ENCODE results near the gene FAM117A.

FAM117A gene

GRCh38 chr17:49738456-49739163 lies 25.3 kb downstream of the FAM117A start:
- no peak for DNase-seq (ENCODE audit: low read depth, low spot score)
- Histone ChIP-seq H3K4me3 (no peak overlapping the region), H3K9ac (ENCODE audit: insufficient read length) (no peak overlapping the region), H3K27ac (no peak overlapping the region), H3K36me3 (ENCODE audit: insufficient read depth, low read length) (no peaks in the 10 kb centered on the region), H3K9me3 (ENCODE audit: low read depth, low read length) (no peaks in the 10 kb centered on the region)
- TF ChIP-seq EZH2 (IDR thresholded peaks at IDR 0.05) = no peak
- TF ChIP-seq POLR2AphosphoS5 (IDR thresholded peaks at IDR 0.05; ENCODE audit: borderline replicate concordance, low read depth, low read length) = no peak
- no peak for TF ChIP-seq FOXP2 (optimal IDR thresholded peaks at IDR 0.05; ENCODE audit: control extremely low read depth, extremely low read length, insufficient read depth)

DNA sequence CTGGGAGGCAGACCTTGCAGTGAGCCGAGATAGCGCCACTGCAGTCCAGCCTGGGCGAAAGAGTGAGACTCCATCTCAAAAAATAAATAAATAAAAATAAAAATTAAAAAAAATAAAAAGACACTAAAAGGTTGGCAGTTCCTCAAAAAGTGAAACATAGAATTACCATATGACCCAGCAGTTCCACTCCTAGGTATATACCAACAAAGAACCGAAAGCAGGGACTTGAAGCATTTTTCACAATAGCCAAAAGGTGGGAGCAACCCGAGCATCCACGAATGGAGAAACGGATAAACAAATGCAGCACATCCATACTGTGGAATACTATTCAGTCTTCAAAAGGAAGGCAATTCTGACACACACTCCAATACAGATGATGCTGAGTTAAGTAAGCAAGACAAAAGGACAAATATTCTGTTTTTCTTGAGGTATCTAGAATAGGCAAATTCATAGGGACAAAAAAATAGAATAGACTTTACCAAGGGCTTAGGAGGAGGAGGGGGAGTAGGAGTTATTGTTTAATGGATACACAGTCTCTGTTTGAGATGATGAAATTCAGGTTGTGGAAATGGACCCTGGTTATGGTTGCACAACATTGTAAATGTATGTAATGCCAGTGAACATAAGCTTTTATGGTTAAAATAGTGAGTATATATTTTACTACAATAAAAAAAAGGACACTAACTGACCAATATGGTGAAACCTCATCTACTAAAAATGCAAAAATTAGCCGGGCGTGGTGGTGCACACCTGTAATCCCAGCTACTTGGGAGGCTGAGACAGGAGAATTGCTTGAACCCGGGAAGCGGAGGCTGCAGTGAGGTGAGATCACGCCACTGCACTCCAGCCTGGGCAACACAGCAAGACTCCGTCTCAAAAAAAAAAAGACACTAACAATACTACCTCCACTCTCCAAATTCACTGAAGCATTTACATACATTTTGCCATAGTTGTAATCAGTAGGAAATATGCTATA lies 29.1 kb downstream of the FAM117A start:
- Histone ChIP-seq H3K9ac (ENCODE audit: insufficient read length) (no peak overlapping the region), H3K36me3 (ENCODE audit: insufficient read depth, low read length) (no peaks in the 10 kb centered on the region), H3K9me3 (ENCODE audit: low read depth, low read length) (no peaks in the 10 kb centered on the region), H3K27ac (no peak overlapping the region), H3K4me3 (no peak overlapping the region)
- no peak for TF ChIP-seq FOXP2 (optimal IDR thresholded peaks at IDR 0.05; ENCODE audit: control extremely low read depth, extremely low read length, insufficient read depth)
- TF ChIP-seq EZH2 (IDR thresholded peaks at IDR 0.05) = no peak
- TF ChIP-seq POLR2AphosphoS5 (IDR thresholded peaks at IDR 0.05; ENCODE audit: borderline replicate concordance, low read depth, low read length) = no peak
- DNase-seq (ENCODE audit: low read depth, low spot score) = no peak

GRCh38 chr17:49731435-49731831 lies 32.5 kb downstream of the FAM117A start:
- H3K36me3 ChIP-seq (ENCODE audit: insufficient read depth, low read length) = no peaks in the 10 kb centered on the region
- no peak overlapping the region for H3K9ac ChIP-seq (ENCODE audit: insufficient read length)
- H3K4me3 ChIP-seq = no peak overlapping the region
- TF ChIP-seq FOXP2 (optimal IDR thresholded peaks at IDR 0.05; ENCODE audit: control extremely low read depth, extremely low read length, insufficient read depth) (no peak), EZH2 (IDR thresholded peaks at IDR 0.05) (no peak), POLR2AphosphoS5 (IDR thresholded peaks at IDR 0.05; ENCODE audit: borderline replicate concordance, low read depth, low read length) (no peak)
- no peak overlapping the region for H3K27ac ChIP-seq
- no peak for DNase-seq (ENCODE audit: low read depth, low spot score)
- no peaks in the 10 kb centered on the region for H3K9me3 ChIP-seq (ENCODE audit: low read depth, low read length)

- Histone ChIP-seq H3K4me3 (no peak overlapping the region), H3K36me3 (ENCODE audit: insufficient read depth, low read length) (peaks cover under 1% of the 10 kb centered on the region; the same call in 1 of the 2 replicates), H3K27ac (no peak overlapping the region), H3K9ac (ENCODE audit: insufficient read length) (no peak overlapping the region), H3K9me3 (ENCODE audit: low read depth, low read length) (no peaks in the 10 kb centered on the region)
- DNase-seq (ENCODE audit: low read depth, low spot score) = no peak
- TF ChIP-seq EZH2 (IDR thresholded peaks at IDR 0.05) (no peak), FOXP2 (optimal IDR thresholded peaks at IDR 0.05; ENCODE audit: control extremely low read depth, extremely low read length, insufficient read depth) (no peak), POLR2AphosphoS5 (IDR thresholded peaks at IDR 0.05; ENCODE audit: borderline replicate concordance, low read depth, low read length) (no peak)
These were observed 33.0 kb downstream of the FAM117A start for GRCh38 chr17:49730785-49731434.

DNA sequence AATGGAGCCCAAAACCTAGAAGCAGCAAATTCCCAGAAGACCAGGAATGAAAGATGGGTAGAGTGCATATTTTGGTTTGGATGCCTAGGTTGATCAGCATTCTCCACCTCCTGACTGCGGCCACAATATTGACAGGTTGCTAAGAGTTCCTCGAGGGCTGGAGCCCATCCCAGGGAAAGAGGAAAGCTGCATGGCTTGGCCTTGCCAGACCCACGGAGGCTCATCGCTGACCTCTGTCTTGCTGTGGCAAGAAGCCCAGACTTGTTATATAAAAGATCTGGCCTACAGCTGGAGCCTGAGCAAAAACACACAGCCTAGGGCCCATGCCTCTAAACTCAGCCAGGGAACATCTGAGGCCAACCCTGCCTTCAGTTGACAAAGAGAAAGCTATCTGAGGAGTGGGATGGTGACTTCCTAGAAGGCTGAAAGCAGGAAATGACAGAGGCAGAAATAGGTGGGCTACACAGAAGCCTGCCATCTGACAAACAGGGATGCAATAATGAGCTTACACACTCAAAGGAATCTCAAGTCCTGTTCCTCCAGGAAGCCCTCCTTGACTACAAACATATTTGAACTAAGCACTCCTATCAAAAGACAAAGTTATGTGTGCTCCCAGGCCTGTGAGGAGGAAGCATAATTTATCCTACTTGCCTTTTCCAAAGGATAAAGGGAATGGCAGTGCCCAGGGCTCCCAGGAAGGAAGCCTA lies 33.7 kb downstream of the FAM117A start:
- Histone ChIP-seq H3K4me3 (no peak overlapping the region), H3K27ac (no peak overlapping the region), H3K9me3 (ENCODE audit: low read depth, low read length) (no peaks in the 10 kb centered on the region), H3K9ac (ENCODE audit: insufficient read length) (no peak overlapping the region), H3K36me3 (ENCODE audit: insufficient read depth, low read length) (peaks cover 4% of the 10 kb centered on the region; the same call in 1 of the 2 replicates)
- TF ChIP-seq POLR2AphosphoS5 (IDR thresholded peaks at IDR 0.05; ENCODE audit: borderline replicate concordance, low read depth, low read length) (no peak), FOXP2 (optimal IDR thresholded peaks at IDR 0.05; ENCODE audit: control extremely low read depth, extremely low read length, insufficient read depth) (no peak), EZH2 (IDR thresholded peaks at IDR 0.05) (no peak)
- DNase-seq (ENCODE audit: low read depth, low spot score) = no peak

DNA sequence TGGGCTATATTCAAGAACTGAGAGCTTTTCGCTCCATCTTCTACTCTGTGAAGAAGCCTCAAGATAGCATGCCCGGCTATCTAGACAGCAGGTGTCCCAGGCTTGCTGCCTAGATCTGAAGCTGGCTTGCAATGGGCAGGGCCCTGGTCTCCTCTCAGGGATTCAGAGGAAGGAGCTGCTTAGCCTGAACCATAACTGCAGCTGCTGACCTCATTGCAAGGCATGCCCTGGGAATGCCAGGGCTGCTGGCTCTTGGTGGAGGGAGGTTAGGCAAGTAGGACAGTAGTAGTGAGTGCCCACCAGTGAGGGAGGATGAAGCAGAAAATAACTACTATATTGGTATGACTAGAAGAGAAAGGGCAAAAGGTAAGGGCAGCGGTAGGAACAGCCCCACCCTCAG lies 34.9 kb downstream of the FAM117A start:
- Histone ChIP-seq H3K9ac (ENCODE audit: insufficient read length) (no peak overlapping the region), H3K9me3 (ENCODE audit: low read depth, low read length) (no peaks in the 10 kb centered on the region), H3K36me3 (ENCODE audit: insufficient read depth, low read length) (peaks cover 4% of the 10 kb centered on the region; the same call in 1 of the 2 replicates), H3K27ac (no peak overlapping the region), H3K4me3 (no peak overlapping the region)
- DNase-seq (ENCODE audit: low read depth, low spot score) = no peak
- TF ChIP-seq FOXP2 (optimal IDR thresholded peaks at IDR 0.05; ENCODE audit: control extremely low read depth, extremely low read length, insufficient read depth) (no peak), POLR2AphosphoS5 (IDR thresholded peaks at IDR 0.05; ENCODE audit: borderline replicate concordance, low read depth, low read length) (no peak), EZH2 (IDR thresholded peaks at IDR 0.05) (no peak)

- Histone ChIP-seq H3K9ac (ENCODE audit: insufficient read length) (no peak overlapping the region), H3K27ac (no peak overlapping the region), H3K4me3 (no peak overlapping the region), H3K36me3 (ENCODE audit: insufficient read depth, low read length) (peaks cover 4% of the 10 kb centered on the region; the same call in 1 of the 2 replicates), H3K9me3 (ENCODE audit: low read depth, low read length) (no peaks in the 10 kb centered on the region)
- no peak for TF ChIP-seq POLR2AphosphoS5 (IDR thresholded peaks at IDR 0.05; ENCODE audit: borderline replicate concordance, low read depth, low read length)
- no peak for TF ChIP-seq FOXP2 (optimal IDR thresholded peaks at IDR 0.05; ENCODE audit: control extremely low read depth, extremely low read length, insufficient read depth)
- TF ChIP-seq EZH2 (IDR thresholded peaks at IDR 0.05) = no peak
- DNase-seq (ENCODE audit: low read depth, low spot score) = no peak
These were observed 35.5 kb downstream of the FAM117A start for GRCh38 chr17:49728425-49728824.

Data from SK-N-MC (cell line).